HG03565 (cell line): ENCODE data around the gene COL23A1.

ENCODE experiments used
- ATAC-seq: cut with Tn5 transposase; IDR thresholded peaks from one replicate; pipeline ENCODE4 v1.9.1; 2021; ENCODE audit warnings: mild to moderate bottlenecking, moderate library complexity; ENCODE audit not compliant: unreplicated experiment

COL23A1 gene

GRCh38 chr5:178535299-178536175, 54.7 kb downstream of the COL23A1 start:
- no peak for ATAC-seq

- no peak for ATAC-seq
Observed at GRCh38 chr5:178533136-178533535, 57.1 kb downstream of the COL23A1 start.

DNA sequence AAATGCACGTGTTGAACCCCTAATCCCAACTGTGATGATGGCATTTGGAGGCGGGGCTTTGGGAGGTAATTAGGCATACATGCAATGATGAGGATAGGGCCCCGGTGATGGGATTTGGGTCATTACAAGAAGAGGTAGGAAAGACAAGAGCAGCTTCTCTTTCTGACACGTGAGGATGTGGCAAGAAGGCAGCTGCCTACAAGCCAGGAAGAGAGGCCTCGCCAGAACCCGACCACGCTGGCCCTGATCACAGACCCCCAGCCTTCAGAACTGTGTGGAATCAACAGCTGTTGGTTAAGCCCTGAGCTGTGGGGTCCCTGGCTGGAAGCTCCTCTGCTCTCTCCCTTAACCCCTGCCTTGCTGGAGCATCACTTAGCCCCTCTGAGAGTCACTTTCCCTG, 57.5 kb downstream of the COL23A1 start:
- ATAC-seq = no peak

DNA sequence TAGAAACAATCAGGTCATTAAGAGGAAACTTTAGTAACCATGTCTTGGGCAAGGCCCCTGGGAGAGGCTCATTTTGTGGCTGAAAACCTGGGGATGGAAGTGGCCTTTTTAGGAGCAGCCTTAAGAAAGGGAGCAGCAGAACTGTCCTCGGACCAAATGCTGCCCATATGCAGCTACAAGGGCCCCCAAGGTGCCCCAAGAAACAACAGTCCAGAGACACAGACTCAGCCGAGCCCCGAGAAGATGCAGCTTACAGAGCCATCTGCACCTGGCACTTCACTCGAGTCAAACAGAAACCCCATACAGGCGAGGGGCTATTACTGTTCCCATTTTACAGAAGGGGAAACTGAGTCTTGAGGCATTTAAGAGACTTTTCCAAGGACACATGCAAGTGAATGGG, 58.0 kb downstream of the COL23A1 start:
- no peak for ATAC-seq

GRCh38 chr5:178531786-178532185, 58.4 kb downstream of the COL23A1 start:
- no peak for ATAC-seq

GRCh38 chr5:178530526-178530925, 59.7 kb downstream of the COL23A1 start:
- no peak for ATAC-seq

- no peak for ATAC-seq
Observed at GRCh38 chr5:178529080-178529479, 61.1 kb downstream of the COL23A1 start.

- ATAC-seq = no peak
Observed at GRCh38 chr5:178527458-178528307, 62.5 kb downstream of the COL23A1 start.

DNA sequence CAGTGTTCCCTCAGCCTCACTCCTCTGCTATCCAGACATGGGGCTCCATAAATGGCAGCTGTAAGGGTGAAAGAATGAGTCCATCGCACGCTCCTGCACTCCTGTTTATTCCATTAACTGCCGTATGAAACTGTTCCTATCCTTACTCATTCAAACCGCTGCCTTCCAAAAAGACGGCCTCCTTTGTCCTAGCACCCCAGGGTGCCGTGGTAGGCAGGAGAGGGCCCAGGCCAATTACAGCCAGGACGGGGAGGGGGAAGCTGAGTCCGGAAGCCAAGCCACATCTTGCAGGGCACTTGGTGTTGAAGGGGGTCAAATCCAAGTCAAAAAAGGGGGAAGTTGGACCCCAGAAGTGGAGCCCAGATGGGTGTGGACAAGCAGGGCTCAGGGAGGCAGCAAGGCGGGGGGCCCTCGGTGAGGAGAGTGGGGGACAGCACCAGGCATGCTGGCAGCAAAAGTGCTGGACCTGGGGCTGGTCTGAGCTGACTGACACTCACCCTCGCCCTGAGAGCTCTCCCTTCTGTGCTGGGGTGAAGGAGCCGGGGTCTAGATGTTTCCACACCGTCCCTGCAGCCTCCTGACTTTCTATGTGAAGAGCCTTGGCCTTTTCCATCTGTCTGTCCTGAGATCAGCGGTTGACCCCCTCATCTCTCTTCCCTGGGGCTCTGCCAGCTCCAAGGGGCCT, 63.3 kb downstream of the COL23A1 start:
- ATAC-seq = no peak

DNA sequence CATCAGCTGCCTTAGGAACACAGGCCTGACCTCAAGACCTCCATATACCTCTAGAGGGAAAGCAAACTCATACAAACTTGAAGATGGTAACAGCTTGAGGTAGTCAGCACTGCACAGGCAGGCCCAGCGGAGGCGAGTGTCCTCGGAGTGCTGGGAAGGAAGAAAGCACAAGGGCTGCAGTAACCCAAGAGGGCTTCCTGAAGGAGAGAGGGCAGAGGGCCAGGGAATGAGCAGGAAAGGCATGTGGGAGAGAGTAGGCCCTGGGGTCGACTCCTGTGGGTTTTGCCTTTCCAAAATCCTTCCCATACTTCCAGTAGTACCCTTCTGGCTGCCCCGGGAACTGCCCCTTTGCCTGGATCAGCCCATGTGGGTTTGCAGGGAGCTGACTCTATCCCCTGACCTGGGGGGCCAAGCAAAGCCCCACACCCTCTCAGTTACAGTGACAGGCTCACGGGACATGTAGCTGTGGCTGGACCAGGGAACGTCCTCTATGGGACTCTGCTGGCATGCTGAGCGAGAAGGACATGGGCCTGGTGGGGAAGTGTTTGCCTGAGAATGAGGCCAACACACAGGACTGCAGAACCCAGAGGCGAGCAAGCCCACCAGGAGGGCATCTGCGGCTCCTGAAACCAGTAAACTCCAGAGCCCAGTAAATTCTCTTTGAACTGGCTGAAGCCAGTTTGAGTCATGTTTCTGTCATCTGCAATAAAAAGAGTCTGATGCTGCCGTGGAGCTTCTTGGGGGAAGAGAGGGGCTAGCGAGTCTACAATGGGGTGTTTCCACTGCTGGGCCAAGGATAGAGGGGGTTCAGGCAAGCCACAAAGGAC, 64.1 kb downstream of the COL23A1 start:
- ATAC-seq = no peak

GRCh38 chr5:178524093-178524882, 65.9 kb downstream of the COL23A1 start:
- ATAC-seq = no peak

GRCh38 chr5:178522361-178522760, 67.8 kb downstream of the COL23A1 start:
- no peak for ATAC-seq

DNA sequence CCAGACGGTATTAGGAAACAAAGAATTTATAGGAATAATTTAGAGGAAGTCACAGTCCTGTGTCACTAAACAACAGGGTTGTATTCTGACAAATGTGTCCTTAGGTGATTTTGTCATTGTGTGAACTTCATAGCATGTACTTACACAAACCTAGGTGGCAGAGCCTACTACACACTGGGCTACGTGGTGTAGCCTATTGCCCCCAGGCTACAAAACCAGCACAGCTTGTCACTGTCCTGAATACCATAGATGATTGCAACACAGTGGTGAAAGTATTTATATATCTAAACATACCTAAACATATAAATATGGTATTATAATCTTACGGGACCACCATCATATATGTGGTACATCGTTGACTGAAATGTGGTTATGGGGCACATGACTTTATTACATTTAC, 69.3 kb downstream of the COL23A1 start:
- ATAC-seq = no peak

DNA sequence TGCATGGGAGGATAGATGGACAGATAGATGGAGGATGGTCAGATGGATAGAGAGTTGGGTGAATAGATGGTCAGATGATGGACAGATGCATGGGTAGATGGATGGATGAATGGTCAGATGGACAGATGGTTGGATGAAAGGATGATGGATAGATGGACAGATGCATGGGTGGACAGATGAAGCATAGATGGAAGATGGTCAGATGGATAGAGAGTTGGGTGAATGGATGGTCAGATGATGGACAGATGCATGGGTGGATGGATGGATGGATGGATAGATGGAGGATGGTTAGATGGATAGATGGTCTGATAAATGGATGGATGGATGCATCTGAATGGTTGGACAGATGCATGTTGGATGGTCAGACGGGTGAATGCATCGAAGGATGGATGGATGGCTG, 70.4 kb downstream of the COL23A1 start:
- no peak for ATAC-seq

DNA sequence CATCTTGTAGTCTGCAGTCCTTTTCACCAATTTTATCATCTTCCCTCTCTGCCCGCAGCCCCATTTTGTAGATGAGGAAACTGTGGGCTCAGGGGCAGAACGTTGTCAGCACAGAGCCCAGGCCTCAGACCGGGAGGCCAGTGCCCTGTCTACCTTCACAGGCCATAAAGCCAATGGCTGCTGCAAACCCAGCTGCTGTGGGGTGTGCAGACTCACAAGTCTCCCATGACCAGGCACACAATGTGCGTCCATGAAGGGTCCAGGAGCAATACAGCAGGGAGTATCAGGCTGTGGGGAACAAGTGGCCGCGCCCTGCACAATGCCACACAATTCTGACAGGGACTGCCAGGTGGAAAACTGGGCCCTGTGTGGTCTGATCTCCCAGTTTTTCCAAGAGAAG, 71.0 kb downstream of the COL23A1 start:
- ATAC-seq = no peak

DNA sequence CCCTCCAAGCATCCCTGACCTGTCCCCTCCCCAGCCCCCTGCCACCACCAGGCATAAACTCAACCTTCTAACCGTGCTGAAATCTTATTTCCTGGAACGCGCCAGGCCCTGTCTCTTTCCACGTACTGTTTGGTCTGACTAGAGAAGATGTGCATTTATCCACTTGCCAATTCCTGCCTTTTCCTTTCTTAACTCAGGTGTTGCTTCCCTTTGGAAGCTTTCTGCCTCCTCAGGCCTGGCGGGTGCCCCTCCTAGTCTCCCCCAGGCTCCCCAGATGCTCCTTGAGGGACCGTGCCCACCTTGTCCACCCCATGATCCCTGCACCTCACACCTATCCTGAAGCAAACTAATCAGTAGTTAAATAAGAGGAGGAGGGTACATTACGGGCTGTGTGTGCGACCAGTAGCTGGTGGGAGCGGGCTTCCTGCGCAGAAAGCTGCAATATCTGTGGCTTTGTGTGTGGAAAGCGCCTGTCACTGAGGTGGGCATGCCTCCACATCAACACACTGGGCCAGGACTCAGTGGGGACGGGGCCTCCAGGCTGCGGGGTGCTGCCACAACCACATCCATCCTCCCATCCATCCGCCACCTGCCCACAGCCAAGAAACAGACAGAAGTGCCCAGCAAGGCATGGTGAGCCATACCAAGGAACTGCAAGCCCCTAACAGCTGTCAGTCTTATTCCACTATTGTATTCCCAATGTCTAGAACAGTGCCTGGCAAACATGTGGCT, 73.5 kb downstream of the COL23A1 start:
- ATAC-seq = no peak

- no peak for ATAC-seq
Observed at GRCh38 chr5:178515776-178516503, 74.3 kb downstream of the COL23A1 start.

- no peak for ATAC-seq
Observed at GRCh38 chr5:178514851-178515418, 75.3 kb downstream of the COL23A1 start.
